Vagina (tissue), 2 donors: ENCODE data around the gene RANBP10. TPM values are rescaled to one million over a fixed set of nuclear protein-coding genes. Genes with fewer than 3 reads are reported as not detected.
A peak's percentile ranks its signal among the peaks of the same experiment; 100 is the strongest.

Experiments
- DNase-seq, 2 donors: peaks; one replicate each; pipeline ENCODE4 v3.0.0-alpha.2; 2017; ENCODE audit errors: extremely low spot score in 2 of 2
- H3K27ac ChIP-seq: fragments of 200-600 bp; sonication (generic); one replicate; pipeline ENCODE4 v1.5.1; 2019
- H3K27me3 ChIP-seq: fragments of 200-600 bp; sonication (generic); one replicate; pipeline ENCODE4 v1.5.1; 2019
- H3K36me3 ChIP-seq, 2 donors: fragments of 200-600 bp; sonication (generic); one replicate each; pipeline ENCODE4 v1.5.1; 2017 to 2019
- H3K4me1 ChIP-seq: fragments of 200-600 bp; sonication (generic); one replicate; pipeline ENCODE4 v1.5.1; 2019
- H3K4me3 ChIP-seq, 2 donors: fragments of 200-600 bp; sonication (generic); 1 replicate in 1 of 2; 2 replicates in 1 of 2; pipeline ENCODE4 v1.5.1; 2016 to 2019
- H3K9me3 ChIP-seq: fragments of 200-600 bp; sonication (generic); one replicate; pipeline ENCODE4 v1.5.1; 2019
- POLR2A ChIP-seq, 2 donors: fragments of 450-650 bp; IDR thresholded peaks; one replicate each; pipeline ENCODE4 v1.6.1; 2017; ENCODE audit warnings: antibody characterized with exemption in 2 of 2, mild to moderate bottlenecking in 2 of 2, moderate library complexity in 2 of 2
- POLR2AphosphoS5 ChIP-seq, 2 donors: sonication (generic); formaldehyde crosslinking; IDR thresholded peaks; one replicate each; pipeline ENCODE4 v1.9.0; 2017; ENCODE audit warnings: antibody characterized with exemption in 2 of 2, mild to moderate bottlenecking in 2 of 2, low read depth in 1 of 2; ENCODE audit not compliant: insufficient read depth in 1 of 2
- intact Hi-C: fragments of 100-400 bp; cut with DNase I; formaldehyde crosslinking; loops from one replicate; pipeline ENCODE4 v1.15.1; 2023
- total RNA-seq: library from RNA; depleted of rRNA; stranded (reverse); fragments of >200 nt; gene quantifications from one replicate; pipeline ENCODE4 v1.2.3, GENCODE V29; 2016
- TF ChIP-seq, protein P1 (sequence below), 3 experiments: fragments of 450-650 bp in 2 of 3; fragments of 200-600 bp in 1 of 3; sonication (generic) in 1 of 3; IDR thresholded peaks; one replicate each; pipeline ENCODE4 v1.5.1; 2017 to 2019; ENCODE audit warnings: antibody characterized with exemption in 3 of 3, mild to moderate bottlenecking in 2 of 3, moderate library complexity in 2 of 3

The RANBP10 gene
- 17.9 TPM for total RNA-seq

GRCh38 chr16:67806428-67807147, at the start of gene RANBP10, which contains the start of gene TSNAXIP1:
RANBP10 (minus strand) TSS chr16:67806560; CDS start chr16:67806536, 24 bp downstream.
TSNAXIP1 (plus strand) TSS chr16:67806889; CDS start chr16:67807150, 261 bp downstream.
- H3K4me3 ChIP-seq: peak within 1 kb of the TSS; percentile 99 to 100
- intact Hi-C loops: no loop called here

DNA sequence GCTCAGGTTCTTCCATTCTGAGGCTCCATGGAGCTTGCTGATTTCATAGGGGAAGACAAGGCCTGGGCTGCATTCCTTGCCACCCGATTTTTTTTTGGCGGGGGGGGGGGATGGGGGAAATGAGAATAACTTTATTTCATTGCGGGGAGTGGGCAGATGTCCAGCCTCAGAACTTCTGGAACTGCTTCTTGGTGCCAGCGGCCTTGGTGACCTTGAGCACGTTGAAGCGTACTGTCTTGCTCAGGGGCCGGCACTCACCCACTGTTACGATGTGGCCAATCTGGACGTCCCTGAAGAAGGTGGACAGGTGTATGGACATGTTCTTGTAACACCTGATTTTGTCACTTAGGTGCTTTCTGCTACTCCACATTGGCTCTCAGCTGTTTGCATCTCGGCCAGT, 49.4 kb upstream of the RANBP10 start:
- Histone ChIP-seq H3K9me3 (no peaks in the 10 kb centered on the region), H3K4me1 (peaks cover 50% of the 10 kb centered on the region), H3K36me3 (no peaks in the 10 kb centered on the region), H3K27ac (no peak overlapping the region), H3K27me3 (no peaks in the 10 kb centered on the region), H3K4me3 (no peak overlapping the region)
- intact Hi-C loops: no loop called here
- TF ChIP-seq POLR2AphosphoS5 (IDR thresholded peaks at IDR 0.05; ENCODE audit: insufficient read depth in 1 of 2, low read depth in 1 of 2): no peak
- TF ChIP-seq, protein P1, sequence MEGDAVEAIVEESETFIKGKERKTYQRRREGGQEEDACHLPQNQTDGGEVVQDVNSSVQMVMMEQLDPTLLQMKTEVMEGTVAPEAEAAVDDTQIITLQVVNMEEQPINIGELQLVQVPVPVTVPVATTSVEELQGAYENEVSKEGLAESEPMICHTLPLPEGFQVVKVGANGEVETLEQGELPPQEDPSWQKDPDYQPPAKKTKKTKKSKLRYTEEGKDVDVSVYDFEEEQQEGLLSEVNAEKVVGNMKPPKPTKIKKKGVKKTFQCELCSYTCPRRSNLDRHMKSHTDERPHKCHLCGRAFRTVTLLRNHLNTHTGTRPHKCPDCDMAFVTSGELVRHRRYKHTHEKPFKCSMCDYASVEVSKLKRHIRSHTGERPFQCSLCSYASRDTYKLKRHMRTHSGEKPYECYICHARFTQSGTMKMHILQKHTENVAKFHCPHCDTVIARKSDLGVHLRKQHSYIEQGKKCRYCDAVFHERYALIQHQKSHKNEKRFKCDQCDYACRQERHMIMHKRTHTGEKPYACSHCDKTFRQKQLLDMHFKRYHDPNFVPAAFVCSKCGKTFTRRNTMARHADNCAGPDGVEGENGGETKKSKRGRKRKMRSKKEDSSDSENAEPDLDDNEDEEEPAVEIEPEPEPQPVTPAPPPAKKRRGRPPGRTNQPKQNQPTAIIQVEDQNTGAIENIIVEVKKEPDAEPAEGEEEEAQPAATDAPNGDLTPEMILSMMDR (IDR thresholded peaks at IDR 0.05): no peak
- no peak for TF ChIP-seq POLR2A (IDR thresholded peaks at IDR 0.05)
- DNase-seq: no peak

More at GRCh38 chr16:67806428-67807147, at the start of gene RANBP10, which contains the start of gene TSNAXIP1:
- H3K36me3 ChIP-seq: peaks cover 0 to 7% of the 10 kb centered on the region in 2 donors
- peaks cover 45% of the 10 kb centered on the region for H3K4me1 ChIP-seq
- peak; percentile 98 to 99 for DNase-seq
- H3K27me3 ChIP-seq: no peaks in the 10 kb centered on the region
- H3K27ac ChIP-seq: peak within 1 kb of the TSS; percentile 89
- no peaks in the 10 kb centered on the region for H3K9me3 ChIP-seq
- TF ChIP-seq, protein P1 (IDR thresholded peaks at IDR 0.05): no peak
- TF ChIP-seq POLR2A (IDR thresholded peaks at IDR 0.05) (peak in 1 of 2 donors; percentile 80), POLR2AphosphoS5 (IDR thresholded peaks at IDR 0.05; ENCODE audit: insufficient read depth in 1 of 2, low read depth in 1 of 2) (peak; percentile 91 to 95)

DNA sequence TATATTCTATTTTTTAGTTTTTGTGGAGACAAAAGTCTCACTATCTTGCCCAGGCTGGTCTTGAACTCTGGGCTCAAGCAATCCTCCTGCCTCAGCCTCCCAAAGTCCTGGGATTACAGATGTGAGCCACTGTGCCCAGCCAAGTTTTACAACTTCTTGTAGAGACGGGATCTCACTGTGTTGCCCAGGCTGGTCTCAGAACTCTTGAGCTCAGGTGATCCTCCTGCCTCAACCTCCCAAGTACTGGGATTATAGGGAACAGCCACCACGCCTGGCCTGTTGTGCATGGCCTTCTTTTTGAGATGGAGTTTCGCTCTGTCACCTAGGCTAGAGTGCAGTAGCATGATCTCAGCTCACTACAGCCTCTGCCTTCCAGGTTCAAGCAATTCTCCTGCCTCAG, 47.3 kb upstream of the RANBP10 start:
- no peak overlapping the region for H3K27ac ChIP-seq
- TF ChIP-seq, protein P1 (IDR thresholded peaks at IDR 0.05): no peak
- TF ChIP-seq POLR2A (IDR thresholded peaks at IDR 0.05) (no peak), POLR2AphosphoS5 (IDR thresholded peaks at IDR 0.05; ENCODE audit: insufficient read depth in 1 of 2, low read depth in 1 of 2) (no peak)
- H3K36me3 ChIP-seq: no peaks in the 10 kb centered on the region
- H3K4me1 ChIP-seq: peaks cover 54% of the 10 kb centered on the region
- H3K9me3 ChIP-seq: no peaks in the 10 kb centered on the region
- no peak for DNase-seq
- intact Hi-C loops: no loop called here
- no peak overlapping the region for H3K4me3 ChIP-seq
- H3K27me3 ChIP-seq: no peaks in the 10 kb centered on the region

DNA sequence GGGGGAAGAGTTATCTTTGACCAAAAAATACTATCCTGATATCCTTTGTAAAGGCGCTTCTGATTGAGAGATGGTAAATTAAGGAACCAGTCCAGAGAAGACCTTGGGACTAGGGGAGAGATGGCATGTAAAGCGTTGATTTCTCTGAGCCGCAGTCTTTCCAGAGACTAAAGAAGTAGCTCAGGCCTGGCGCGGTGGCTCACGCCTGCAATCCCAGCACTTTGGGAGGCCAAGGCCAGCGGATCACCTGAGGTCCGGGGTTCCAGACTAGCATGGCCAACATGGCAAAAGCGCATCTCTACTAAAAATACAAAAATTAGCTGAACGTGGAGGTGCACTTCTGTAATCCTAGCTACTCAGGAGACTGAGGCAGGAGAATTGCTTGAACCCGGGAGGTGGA, 41.8 kb upstream of the RANBP10 start:
- Histone ChIP-seq H3K27me3 (no peaks in the 10 kb centered on the region), H3K4me3 (peak overlapping the region; percentile 79 to 98), H3K4me1 (peaks cover 57% of the 10 kb centered on the region), H3K36me3 (no peaks in the 10 kb centered on the region), H3K27ac (peak overlapping the region; percentile 100), H3K9me3 (no peaks in the 10 kb centered on the region)
- TF ChIP-seq POLR2AphosphoS5 (IDR thresholded peaks at IDR 0.05; ENCODE audit: insufficient read depth in 1 of 2, low read depth in 1 of 2): no peak
- TF ChIP-seq, protein P1 (IDR thresholded peaks at IDR 0.05): no peak
- no peak for TF ChIP-seq POLR2A (IDR thresholded peaks at IDR 0.05)
- intact Hi-C loops: no loop called here
- peak in 1 of 2 donors; percentile 54 for DNase-seq
